GM21825 (cell line): Measurements from ENCODE around the gene PCDHGC4.

Experiments
- ATAC-seq: cut with Tn5 transposase; IDR thresholded peaks from one replicate; pipeline ENCODE4 v1.9.1; 2021; ENCODE audit warnings: mild to moderate bottlenecking, moderate library complexity; ENCODE audit not compliant: unreplicated experiment

Gene PCDHGC4

GRCh38 chr5:141511771-141512325, 27.0 kb downstream of the PCDHGC4 start:
- no peak for ATAC-seq

- ATAC-seq: no peak
These were observed 27.6 kb downstream of the PCDHGC4 start for GRCh38 chr5:141512390-141512910.

GRCh38 chr5:141512911-141513626, 28.2 kb downstream of the PCDHGC4 start:
- no peak for ATAC-seq

GRCh38 chr5:141513627-141514329, 28.9 kb downstream of the PCDHGC4 start:
- ATAC-seq: peak; percentile 32

GRCh38 chr5:141514330-141515133, 29.7 kb downstream of the PCDHGC4 start:
- ATAC-seq: no peak

DNA sequence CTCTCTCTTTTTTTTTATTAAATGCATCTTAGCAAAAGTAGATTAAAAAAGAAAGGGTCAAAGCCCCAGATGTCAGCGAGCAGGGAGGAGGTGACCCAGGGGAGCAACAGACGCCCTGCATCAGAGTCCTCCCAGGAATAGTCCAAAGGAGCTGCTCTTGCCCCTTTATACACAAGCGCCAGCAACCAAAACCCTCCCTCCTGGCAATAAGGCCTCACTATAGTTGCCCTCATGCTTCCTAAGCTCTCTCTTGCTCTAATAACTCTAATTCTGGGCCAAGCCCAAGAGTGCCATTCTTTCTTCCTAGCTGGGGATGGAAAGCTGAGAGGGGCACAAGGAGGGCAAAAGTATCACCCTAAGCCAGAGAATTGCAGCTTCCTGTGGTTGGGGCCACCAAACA, 30.3 kb downstream of the PCDHGC4 start:
- ATAC-seq: no peak

- no peak for ATAC-seq
These were observed 31.3 kb downstream of the PCDHGC4 start for GRCh38 chr5:141515946-141516671.

GRCh38 chr5:141516672-141517025, 31.8 kb downstream of the PCDHGC4 start:
- ATAC-seq: no peak

GRCh38 chr5:141517312-141517711, 32.5 kb downstream of the PCDHGC4 start:
- no peak for ATAC-seq

DNA sequence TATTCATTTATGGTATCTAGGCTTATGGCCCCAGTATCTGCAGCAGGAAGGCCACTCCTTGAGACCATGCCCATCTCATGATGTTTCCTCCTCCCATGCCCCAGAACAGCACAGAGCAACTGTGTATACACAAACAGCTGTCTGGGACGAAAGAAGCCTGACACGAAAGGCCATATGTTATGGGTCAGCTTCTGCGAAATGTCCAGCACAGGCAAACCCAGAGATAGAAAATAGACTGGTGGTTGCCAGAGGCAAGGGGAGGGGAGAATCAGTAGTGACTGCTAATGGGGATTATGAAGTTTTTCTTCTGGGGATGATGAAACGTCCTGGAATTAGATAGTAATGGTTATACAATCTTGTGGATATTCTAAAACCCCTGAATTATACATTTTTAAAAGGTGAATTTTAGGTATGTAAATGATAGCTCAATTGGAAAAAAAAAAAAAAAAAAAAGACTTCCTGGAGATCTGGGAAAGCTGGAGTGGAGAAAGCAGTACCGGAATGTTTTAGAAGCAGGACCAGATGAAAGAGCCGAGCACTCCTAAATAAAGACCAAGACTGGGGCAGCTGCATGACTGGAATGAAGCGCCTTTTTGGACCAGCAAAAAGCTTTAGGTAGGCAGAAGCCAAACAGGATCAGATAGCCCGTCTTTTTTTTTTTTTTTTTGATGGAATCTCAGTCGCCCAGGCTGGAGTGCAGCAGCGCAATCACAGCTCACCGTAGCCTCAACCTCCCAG, 33.2 kb downstream of the PCDHGC4 start:
- ATAC-seq: no peak

- no peak for ATAC-seq
These were observed 33.8 kb downstream of the PCDHGC4 start for GRCh38 chr5:141518618-141519015.

DNA sequence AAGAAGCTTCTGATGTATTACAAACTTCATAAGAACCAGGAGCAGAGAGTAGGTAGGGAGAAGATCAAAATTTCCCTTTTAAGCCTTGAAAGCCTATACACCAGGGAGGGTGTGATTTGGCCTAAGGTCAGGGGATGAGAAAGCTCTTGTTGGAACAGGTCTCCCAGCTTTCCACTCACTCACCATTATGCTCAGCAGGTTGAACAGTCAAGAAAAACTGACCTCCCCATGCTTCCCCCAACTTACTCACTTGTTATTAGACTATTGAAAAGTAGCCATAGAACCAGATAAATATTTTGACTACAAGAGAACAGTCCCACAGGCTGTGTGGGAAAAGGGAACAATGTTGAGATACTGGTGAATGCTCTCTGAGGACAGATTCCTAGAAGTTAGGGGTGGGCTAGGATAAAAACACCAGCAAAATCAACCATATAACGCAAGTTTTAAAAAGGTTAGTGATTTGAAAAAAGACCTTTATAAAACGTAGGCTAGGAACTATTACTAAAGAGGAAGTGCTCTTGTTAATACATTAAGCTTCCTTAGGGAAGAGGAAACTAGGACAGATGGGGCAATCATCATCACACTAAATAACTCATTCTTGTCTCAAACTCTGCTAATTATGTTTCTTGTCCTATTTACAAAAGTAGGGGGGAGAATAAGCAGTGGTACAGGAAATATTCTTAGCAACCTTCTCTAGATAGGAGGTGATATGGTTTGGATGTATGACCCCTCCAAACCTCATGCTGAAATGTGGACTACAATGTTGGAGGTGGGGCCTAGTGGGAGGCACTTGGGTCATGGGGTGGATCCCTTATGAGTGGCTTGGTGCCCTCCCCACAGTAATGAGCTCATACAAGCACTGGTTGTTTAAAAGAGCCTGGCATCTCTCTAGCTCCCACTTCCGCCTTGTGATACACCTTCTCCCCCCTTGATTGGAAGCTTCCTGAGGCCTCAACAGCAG, 35.1 kb downstream of the PCDHGC4 start:
- ATAC-seq: no peak

DNA sequence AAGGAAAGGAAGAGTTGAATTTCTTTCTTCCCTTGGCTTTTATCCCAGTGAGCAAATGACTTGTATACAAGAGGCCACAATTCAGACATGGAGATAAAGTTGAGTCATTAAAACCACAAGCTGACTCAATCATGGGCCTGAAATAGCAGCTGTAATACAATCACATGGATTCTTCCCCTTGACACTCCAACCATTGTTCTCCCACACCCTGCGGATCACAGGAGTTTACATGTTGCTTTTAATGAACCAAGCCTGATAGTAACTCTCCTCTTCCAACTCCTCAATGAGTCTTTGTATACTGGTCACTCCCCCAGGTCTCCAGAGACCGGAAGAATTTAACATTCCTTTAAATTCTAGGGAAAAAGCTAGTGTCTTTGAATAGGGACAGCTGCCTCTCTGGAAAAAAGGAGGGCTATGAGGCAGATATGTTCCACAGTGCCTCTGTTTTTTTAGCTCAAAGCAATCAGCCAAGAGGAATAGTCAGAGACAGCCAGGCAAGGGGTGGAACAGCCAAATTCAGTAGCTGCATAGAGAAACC, 36.5 kb downstream of the PCDHGC4 start:
- ATAC-seq: no peak

GRCh38 chr5:141522301-141522700, 37.5 kb downstream of the PCDHGC4 start:
- ATAC-seq: no peak

- no peak for ATAC-seq
These were observed 39.2 kb downstream of the PCDHGC4 start for GRCh38 chr5:141523991-141524390.

- ATAC-seq: peak; percentile 75
These were observed 40.1 kb downstream of the PCDHGC4 start for GRCh38 chr5:141524604-141525597.

DNA sequence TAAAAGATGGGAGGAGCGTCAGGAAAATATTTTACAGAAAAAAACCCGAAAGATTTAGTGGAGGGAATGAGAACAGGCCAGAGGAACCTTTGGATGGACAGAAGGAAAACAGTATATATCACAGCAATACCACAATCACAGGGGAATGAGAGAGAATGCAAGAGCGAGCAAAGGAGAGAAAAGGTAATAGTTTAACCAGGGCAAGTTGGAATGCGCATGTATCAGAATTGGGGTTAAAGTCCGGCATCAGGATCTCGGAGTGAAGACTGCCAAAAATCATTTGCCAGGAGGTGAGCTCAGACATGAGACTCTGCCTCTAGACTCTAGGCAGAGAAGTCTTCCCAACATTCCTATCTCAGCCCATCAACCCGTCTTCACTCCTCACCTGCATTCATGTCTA, 40.8 kb downstream of the PCDHGC4 start:
- ATAC-seq: no peak
